Posterior cingulate gyrus (tissue), 11 donors: Measurements from ENCODE around the gene CC2D1A.
"Not testable (repeated sequence)": the region's sequence is repeated elsewhere in the genome, so short reads cannot be mapped to it uniquely, and the experiment has no call there.

ENCODE experiments used
- DNase-seq, 10 donors: peaks; one replicate each; pipeline versions ENCODE4 v3.0.0 to v3.0.0-alpha.2; 2020 to 2021; ENCODE audit warnings: mixed read lengths in 3 of 10
- intact Hi-C: fragments of 100-400 bp; cut with DNase I; formaldehyde crosslinking; loops from one replicate; pipeline ENCODE4 v1.15.1; 2023

The CC2D1A gene

GRCh38 chr19:13972368-13973155, 66.6 kb downstream of the CC2D1A start:
- intact Hi-C loops, result no loop called here
- peak in 1 of 10 donors; percentile 61 for DNase-seq

GRCh38 chr19:13973479-13973878, 67.5 kb downstream of the CC2D1A start:
- DNase-seq, intact Hi-C loops: not testable (repeated sequence)

GRCh38 chr19:13974073-13974472, 68.1 kb downstream of the CC2D1A start:
- intact Hi-C loops, result no loop called here
- no peak for DNase-seq

GRCh38 chr19:13975870-13976269, 69.9 kb downstream of the CC2D1A start:
- DNase-seq, result no peak
- intact Hi-C loops, result no loop called here

GRCh38 chr19:13976446-13976845, 70.4 kb downstream of the CC2D1A start:
- intact Hi-C loops, result no loop called here
- peak in 1 of 10 donors; percentile 29 for DNase-seq

GRCh38 chr19:13977803-13978202, 71.8 kb downstream of the CC2D1A start:
- intact Hi-C loops, result no loop called here
- DNase-seq, result no peak

- DNase-seq, result peak in 6 of 10 donors; percentile 29 to 93 (median 52)
- intact Hi-C loops, result no loop called here
Observed at GRCh38 chr19:13978351-13979243, 72.6 kb downstream of the CC2D1A start.

GRCh38 chr19:13979244-13979615, 73.2 kb downstream of the CC2D1A start:
- no peak for DNase-seq
- intact Hi-C loops, result no loop called here

- peak in 1 of 10 donors; percentile 56 for DNase-seq
- intact Hi-C loops, result no loop called here
Observed at GRCh38 chr19:13979686-13980085, 73.7 kb downstream of the CC2D1A start.

- intact Hi-C loops, result no loop called here
- no peak for DNase-seq
Observed at GRCh38 chr19:13980340-13980739, 74.3 kb downstream of the CC2D1A start.
